LoVo (cell line): ENCODE data around the gene TEX54.
"Not testable (repeated sequence)": the region's sequence is repeated elsewhere in the genome, so short reads cannot be mapped to it uniquely, and the experiment has no call there.

Experiments used
- DNase-seq: peaks from one replicate; pipeline ENCODE4 v3.0.0-alpha.2; 2016; ENCODE audit warnings: low spot score

Gene TEX54

DNA sequence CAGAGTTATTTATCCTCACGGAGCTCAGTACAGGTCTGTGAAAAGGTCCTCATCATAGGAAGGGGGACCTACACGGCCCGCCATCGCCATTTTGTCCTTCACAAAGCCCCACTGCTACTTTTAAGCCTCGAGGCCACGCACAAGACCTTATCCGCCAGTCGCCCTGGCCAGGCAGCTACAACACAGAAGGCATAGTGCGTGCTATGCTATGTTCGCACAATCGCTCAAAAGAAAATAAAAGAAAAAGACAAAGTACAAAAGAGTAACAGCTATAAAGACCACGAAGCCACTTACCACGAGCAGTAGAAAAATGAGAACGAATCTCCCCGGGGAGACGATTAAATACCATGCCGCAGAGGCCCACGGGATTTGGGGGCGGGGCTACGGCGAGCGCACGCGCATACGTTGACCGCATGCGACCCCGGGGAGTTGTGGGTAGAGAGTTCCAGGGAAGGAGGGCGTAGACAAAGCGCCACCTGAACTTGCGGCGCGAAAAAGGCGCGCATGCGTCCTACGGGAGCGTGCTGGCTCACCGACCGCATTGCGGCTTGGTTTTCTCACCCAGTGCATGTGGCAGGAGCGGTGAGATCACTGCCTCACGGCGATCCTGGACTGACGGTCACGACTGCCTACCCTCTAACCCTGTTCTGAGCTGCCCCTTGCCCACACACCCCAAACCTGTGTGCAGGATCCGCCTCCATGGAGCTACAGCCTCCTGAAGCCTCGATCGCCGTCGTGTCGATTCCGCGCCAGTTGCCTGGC is 23.1 kb upstream of the TEX54 start:
- DNase-seq, result peak; percentile 99

DNA sequence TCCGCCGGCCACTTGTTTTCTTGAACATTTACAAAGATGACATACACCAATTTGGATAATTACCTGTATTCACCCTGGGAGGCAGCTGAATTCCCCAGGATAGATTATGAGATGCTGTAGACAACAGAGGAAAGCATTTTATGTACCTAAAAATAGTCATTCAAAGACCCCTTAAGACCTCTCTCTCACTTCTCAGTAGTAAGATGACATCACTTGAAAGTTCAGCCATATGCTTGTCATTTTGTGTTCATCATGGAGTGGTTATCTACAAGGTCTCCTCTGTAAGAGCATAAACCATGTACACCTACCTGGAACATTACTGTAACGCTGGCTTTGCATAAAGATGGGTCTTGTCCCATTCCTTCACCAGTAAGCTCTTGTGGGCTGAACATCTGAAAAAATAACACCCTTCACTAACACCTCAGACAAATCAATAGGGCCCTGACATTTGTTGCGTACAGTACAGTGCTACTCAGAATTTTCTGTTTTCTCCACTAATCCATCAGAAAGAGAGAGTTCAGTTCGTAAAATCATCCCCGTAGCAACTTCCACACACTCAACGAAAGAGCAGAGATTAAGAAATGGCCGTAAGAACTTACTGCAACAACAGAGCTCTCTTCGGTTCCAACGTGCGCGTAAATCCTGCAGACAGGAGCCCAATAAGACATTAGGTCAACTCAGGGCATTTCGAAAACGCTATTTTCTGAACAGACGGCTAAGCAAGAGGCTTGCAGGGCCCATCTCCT is 22.4 kb upstream of the TEX54 start:
- DNase-seq, result no peak

DNA sequence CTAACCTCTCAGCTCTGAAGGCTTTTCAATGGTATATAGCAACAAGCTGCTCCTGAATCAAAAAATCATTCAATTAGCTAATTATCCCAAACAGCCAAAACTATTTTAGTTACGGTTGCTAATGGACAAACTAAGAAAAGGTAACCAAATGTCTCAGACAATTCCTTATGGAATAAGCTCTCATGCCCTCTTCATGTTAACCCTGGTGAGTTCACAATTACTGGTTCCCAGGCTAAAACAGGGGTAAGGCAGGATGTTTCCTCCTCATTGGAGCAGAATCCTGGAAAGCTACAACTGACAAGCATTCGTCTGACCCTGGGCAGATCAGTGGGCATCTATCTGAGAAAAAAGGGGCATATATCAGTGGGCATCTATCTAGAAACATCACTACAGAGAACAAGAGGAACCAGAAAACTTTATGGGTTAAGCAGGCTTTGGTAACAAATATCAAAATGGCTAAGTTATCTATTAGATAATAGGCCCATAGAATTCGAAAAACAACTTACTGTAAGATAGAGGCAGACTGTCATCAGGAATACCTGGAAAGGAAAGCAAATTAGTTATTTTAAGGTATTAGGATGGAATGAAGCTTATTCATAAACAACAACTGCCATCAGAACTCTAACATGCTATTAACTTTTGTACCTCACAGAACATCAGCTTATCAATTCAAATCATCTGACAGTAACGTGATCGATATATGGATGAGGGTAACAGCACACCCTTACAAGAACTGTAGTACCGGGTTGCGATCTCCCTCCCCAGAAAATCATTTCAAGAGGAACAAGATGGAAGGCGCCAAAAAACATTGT is 21.6 kb upstream of the TEX54 start:
- no peak for DNase-seq

DNA sequence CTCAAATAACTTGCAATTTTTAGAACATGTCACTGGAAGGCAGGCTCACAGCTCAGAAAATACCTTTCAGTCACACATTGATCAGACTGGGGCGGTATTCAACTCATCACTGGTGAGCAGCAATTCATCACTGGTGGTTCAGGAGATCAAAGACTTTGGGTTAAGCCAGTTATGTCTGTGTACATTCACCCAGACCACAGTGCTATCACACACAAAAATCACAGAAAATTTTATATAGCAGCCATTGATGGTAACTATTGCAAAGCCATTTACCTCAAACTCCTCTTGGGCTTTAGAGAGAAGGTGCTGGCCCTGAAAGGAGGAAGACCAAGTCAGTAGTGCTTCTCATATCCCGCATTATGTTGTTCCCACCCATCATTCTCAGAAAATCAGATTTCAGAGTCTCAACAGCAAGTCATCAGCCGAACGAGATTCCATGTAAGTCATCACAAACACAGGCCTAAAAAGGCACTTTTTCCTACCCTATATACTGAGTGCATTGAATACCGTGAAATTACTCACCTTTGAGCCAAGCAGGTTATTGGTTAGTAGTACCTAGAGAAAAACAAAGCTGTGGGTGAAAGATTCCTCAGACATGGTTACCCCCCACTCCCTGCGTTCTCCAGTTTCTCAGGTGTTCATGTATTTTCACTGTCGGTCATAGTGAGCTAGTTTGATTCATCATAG is 20.8 kb upstream of the TEX54 start:
- no peak for DNase-seq

DNA sequence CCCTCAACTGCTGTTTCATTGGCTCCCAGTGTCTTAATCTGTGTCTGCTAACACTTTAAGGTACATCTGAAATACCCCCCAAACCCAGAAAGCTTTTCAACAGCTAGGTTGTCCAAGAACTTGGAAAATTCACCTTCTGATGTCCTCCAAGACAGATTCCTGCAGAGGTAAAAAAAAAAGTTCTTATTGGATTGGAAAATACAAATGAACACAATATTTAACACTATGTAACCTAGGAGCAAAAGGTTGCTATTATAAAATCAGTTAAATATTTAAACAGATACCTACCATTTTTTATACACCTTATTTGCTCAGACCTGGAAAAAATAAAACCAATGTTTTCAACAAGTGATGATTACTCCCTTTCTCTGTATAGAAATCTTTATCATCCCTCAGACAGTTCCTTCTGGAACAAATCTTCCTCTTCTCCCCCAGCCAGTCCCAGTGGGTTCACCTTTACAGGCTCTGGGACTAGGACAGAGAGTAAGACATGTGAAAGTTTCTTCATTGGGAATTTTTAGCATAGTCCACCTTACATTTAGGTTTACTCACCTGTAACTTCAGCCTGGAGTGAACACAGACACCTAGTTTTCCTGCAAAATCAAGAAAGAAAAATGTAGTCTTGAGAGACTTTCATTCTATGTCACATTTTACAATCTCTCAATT is 20.0 kb upstream of the TEX54 start:
- no peak for DNase-seq

DNA sequence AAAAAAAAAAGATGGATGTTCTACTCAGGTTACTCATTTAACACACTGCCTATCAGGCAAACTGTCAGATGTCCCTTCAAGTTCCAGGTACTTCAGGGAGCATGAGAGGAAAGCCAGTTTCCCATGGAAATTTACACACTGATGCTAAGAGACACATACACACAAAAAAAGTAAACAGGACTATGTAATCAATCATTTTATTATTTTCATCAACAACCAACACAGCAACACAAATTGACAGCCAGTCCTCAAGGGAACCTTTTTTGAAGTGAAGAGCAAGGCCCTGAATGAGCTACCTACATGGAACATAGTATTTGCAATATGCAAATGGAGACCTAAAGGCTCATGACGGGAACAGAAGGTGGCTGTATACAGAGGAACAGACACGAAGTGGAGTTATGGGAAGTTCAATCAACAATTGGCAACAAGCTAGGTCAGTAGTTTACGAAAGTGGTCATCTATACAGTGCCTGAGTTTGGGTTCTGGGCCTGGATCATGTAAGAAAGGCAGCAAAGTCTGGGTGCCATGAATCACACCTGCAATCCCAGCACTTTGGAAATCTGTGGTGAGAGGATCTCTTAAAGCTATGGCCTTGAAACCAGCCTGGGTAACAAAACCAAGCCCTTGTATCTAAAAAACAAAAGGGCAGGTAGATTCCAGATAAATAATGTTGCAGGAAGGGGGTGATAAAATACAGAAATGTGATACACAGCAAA is 19.3 kb upstream of the TEX54 start:
- DNase-seq, result no peak

DNA sequence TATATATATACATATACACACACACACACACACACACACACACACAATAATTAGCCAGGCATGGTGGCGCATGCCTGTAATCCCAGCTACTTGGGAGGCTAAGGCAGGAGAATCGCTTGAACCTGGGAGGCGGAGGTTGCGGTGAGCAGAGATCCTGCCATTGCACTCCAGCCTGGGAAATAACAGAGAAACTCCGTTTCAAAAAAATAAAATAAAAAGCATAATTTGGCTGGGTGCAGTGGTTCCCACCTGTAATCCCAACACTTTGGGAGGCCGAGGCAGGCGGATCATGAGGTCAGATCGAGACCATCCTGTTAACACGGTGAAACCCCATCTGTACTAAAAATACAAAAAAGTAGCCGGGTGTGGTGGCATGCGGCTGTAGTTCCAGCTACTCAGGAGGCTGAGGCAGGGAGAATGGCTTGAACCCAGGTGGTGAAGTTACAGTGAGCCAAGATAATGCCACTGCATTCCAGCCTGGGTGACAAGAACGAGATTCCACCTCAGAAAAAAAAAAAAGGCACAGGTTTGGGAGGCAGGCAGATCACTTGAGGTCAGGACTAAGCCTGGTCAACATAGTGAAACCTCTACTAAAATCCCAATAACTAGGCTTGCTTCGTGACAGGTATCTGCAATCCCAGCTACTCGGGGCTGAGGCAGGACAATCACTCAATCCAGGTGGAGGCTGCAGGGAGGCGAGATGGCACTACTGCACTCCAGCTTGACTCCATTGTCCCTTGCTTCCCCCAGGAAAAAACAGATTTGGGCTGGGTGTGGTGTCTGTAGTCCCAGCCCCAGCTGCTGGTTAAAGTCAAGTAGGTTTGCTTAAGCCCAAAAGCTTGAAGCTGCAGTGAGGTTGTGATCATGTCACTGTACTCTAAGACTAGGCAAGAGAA is 18.5 kb upstream of the TEX54 start:
- peak; percentile 57 for DNase-seq

DNA sequence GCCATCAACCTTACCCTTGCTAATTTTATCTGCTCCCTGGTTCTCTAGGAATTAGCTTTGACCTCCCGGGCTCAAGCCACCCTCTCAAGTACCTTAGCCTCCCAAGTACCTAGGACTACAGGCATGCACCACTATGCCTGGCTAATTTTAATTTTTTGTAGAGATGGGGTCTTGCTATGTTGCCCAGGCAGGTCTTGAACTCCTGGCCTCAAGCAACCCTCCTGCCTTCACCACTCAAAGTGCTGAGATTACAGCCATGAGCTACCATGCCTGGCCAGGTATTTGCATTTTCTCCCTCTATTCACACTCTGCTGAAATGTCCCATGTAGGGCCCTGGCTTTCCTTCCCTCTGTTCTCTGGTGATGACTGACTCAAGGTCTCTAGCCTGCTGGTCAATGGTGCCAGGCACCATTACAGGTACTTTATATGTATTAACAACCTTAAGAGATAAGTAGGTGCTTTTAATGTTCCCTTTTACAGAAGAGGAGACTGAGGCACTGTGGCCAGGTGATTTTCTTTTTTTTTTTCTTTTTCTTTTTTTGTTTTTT is 15.2 kb upstream of the TEX54 start:
- DNase-seq, result no peak

DNA sequence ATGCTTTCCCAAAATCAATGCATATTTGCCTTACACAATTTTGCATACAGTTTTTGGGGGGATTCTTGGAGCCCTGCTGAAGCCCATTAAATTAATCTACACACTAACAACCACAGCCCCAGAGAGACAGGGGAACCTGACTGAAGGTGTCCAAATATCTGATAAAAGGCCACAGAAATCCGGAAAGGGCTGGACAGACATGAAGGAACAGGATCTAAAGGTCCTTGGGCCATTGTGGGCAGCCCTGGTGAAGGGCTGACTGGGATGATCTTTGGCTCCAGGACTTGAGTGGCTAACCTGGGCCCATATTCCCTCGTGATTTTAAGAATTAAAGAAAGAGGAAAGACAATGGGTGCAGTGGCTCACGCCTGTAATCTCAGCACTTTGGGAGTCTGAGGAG is 13.5 kb upstream of the TEX54 start:
- DNase-seq, result no peak

DNA sequence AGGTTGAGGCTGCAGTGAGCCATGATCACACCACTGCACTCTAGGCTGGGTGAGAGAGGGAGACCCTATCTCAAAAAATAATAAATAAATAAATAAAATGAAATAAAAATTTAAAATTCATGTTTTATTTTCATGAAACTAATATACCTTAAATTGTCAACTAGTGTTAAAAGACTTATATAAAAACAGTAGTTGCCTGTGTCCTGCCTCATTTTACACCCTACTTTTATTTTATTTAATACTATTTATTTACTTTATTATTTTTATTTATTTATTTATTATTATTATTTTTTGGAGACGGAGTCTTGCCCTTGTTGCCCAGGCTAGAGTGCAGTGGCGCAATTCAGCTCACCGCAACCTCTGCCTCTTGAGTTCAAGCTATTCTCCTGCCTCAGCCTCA is 11.5 kb upstream of the TEX54 start:
- DNase-seq, result no peak

DNA sequence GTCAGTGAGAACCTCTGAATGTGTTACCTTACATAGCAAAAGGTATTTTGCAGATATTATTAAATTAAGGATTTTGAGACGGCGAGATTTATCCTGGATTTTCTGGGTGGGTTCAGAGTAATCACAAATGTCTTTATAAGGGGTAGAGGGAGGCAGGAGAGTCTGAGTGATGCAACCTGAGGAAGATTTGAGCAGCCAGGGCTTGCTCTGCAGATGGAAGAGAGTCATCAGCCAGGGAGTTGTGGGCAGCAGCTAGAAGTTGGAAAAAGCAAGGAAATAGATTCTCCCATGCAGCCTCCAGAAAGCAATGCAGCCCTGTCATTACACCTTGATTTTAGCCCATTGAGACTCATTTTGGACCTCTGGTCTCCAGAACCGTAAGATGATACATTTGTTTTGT is 10.8 kb upstream of the TEX54 start:
- DNase-seq, result no peak

DNA sequence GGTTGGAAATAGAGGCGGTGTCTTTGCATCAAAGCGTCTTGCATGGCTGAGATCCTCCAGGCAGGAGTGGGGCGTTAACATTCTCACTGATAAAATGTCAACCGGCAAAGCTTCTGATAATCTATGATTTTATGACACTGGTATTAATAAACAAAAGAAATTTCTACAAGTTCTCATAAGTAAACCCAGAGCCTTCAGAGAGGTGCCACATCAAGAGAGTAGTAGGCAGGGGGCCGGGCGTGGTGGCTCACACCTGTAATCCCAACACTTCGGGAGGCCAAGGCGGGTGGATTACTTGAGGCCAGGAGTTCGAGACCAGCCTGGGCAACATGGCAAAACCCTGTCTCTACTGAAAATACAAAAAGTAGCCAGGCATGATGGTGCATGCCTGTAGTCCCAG is 10.2 kb upstream of the TEX54 start:
- not testable (repeated sequence) for DNase-seq

DNA sequence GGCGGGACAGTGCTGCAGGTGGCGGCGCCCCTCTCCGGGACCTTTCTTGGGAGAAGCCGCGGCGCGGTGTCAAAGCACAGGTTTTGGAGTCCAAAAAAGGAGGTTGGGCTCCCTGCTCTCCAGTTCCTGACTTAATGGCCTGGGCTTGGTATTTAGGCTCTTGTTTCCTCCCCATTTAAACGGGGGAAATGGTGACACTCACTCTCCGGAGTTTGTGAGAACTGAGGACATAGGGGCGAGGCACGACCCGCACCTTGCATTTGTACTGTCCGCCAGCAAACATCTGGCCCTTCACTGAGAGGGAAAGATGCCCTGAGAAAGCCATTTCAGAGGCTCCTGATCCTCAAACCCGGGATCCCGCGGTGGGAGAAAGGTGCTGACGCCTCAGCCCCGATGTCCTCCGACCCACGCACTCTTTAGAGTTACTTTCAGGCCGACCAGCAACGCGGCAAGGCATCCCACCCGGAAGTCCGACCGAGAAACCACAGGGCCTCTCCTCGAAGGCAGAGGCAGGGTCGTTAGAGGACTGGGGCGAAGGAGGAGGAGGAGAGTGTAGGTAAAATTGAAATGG is 9.6 kb upstream of the TEX54 start:
- DNase-seq, result no peak

DNA sequence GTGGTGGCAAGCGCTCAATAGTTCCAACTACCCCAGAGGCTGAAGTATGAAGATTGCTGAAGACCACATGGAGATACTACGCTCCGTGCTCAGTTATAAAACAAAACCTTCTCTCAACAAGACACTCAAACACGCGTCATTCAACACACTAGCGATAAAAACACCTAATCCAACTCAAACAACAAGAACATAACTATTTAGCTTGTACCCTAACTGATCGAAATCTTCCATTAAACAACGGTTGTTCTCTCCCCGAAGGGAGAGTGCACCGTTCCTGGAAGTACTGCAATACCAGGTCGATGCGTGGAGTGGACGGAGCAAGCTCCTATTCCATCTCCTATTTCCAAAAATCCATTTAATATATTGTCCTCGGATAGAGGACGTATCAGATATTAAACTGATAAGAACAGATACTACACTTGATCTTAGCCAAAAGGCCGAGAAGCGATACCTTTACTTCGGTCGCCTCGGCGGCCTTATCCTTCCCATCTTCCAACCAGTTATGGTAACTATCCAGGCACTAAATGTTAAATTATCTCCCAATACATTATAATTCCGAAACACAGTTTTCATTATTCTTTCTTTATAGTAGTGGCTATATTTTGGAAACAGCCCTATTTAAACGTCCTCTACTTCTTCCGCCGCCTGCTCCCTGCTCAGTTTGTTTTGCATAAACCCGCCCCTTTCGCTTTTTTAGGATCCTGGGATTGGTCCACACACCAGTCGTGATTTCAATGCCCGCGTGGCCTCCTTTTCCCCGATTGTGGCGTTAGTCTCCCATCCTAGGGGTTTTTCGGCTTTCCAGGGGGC is 8.9 kb upstream of the TEX54 start:
- DNase-seq, result peak; percentile 95

DNA sequence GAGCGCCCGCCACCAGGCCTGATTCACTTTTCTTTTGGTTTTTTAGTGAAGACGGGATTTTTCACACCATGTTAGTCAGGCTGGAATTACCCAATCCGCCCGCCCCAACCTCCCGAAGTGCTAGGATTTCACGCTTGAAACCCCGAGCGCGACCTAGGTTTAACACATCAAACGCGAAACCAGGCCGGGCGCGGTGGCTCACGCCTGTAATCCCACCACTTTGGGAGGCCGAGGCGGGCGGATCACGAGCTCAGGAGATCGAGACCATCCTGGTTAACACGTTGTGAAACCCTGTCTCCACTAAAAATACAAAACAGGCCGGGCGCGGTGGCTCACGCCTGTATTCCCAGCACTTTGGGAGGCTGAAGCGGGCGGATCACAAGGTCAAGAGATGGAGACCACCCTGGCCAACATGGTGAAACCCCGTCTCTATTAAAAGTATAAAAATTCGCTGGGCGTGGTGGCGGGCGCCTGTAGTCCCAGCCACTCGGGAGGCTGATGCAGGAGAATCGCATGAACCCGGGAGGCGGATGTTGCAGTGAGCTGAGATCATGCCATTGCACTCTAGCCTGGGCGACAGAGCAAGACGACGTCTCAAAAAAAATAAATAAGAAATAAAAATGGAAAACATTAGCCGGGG is 8.2 kb upstream of the TEX54 start:
- DNase-seq, result peak; percentile 56

DNA sequence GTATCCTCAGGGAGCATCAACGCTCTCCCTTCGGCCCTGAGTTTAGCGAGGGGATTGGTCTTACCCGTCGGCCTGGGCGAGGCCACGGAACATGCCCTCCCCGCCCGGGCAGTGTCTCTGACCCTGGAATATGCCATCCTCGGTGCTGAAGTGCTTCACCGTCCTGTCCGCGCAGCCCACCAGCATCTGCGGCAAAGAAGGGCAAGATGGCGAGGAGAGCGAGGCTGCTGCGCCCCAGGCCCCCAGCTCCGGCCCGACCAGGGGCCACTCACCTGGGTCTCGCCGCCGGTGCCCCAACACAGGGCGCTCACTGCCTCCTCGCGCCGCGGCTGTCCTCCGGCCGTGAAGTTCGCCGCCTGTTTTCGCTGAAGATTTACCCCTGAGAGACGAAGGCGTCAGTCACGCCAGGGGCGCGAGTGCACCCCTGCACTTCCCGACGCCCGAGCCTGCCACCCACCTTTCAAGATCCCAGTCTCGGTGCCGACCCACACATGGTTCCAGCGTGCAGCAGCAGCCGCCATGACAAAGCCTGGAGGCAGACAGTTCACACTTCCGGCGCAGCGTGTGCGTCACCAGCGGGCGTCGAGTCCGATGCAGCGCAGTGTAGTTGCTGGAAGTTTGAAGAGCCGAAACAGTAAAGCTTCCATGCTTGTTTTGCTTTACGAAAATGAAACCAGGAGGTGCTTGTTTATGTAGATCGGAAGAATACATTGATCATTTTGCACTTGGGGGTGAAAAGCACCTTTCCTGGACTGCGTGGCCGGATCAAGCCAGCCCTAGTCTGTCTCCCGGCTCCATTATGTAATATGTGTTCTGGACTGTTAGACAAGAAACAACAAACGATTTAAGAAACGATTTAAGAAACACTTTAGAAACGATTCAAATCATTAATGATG is 6.7 kb upstream of the TEX54 start, which contains the start of gene WDR74:
TSS of gene WDR74 (minus strand) at position 541 of the 896 bp plus-strand sequence. CDS start at position 521, 20 bp downstream.
- peak; percentile 92 for DNase-seq

DNA sequence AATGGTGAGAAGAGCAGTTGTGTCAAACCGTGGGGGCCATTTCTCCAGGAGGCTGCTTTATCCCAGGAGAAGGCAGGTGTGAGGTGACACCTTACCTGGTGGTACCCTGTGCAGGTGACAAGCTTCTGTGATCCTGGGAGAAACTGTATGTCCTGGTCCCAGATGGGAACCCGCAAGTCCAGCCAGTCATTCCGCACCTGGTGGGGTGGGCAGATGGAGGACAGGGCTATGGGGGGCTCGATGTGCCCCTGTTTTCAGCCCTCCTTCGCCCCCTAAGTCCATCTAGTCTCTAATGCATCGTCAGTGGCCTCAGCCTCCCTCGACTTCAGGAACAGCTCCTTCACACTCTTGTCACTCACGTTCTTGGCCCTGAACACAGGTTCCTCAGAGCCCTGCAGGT is 2.7 kb upstream of the TEX54 start:
- no peak for DNase-seq
